ENCODE results near the gene SIPA1L3. TPM values are rescaled to one million over a fixed set of nuclear protein-coding genes. Genes with fewer than 3 reads are reported as not detected.

Gene SIPA1L3
- total RNA-seq, 2 experiments from 2014 or later = 8.9 to 9.8 TPM

DNA sequence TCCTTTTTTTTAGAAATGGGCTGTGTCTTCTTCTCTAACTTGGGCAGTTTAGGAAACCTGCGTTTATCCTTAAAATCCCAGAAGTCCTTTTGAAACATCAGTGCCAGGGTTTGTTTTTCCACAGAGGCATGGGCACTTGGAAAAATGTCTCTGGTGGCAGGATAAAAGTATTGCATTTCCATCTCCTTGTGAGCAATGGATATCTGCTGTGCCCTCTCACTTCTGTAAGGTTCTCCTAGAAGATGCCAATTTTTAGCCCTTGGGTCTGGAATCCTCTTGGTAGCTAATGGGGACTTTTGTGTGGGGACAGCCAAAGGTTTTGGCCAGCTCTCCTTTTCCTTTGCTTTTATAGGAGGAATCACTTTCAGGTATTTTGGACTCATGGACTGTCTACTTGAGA is 21.6 kb upstream of the SIPA1L3 start:
- CTCF ChIA-PET = interaction anchor here (0.9 kb wide), 1 partner anchor 17 kb away, joined by 3 read pairs; no protein-coding TSS in a partner anchor
- DNase-seq = no peak
- Mint-ChIP-seq H3K36me3 (ENCODE audit: low read depth) (no peaks in the 10 kb centered on the region), H3K4me3 (no peak overlapping the region), H3K27me3 (no peaks in the 10 kb centered on the region), H3K27ac (no peak overlapping the region), H3K9me3 (peaks cover 5% of the 10 kb centered on the region), H3K4me1 (ENCODE audit: low read depth) (no peaks in the 10 kb centered on the region)
- POLR2A ChIA-PET = no interaction called here
- ATAC-seq = no peak
- intact Hi-C loops (cut with micrococcal nuclease) = no loop called here
- TF ChIP-seq, protein P1, sequence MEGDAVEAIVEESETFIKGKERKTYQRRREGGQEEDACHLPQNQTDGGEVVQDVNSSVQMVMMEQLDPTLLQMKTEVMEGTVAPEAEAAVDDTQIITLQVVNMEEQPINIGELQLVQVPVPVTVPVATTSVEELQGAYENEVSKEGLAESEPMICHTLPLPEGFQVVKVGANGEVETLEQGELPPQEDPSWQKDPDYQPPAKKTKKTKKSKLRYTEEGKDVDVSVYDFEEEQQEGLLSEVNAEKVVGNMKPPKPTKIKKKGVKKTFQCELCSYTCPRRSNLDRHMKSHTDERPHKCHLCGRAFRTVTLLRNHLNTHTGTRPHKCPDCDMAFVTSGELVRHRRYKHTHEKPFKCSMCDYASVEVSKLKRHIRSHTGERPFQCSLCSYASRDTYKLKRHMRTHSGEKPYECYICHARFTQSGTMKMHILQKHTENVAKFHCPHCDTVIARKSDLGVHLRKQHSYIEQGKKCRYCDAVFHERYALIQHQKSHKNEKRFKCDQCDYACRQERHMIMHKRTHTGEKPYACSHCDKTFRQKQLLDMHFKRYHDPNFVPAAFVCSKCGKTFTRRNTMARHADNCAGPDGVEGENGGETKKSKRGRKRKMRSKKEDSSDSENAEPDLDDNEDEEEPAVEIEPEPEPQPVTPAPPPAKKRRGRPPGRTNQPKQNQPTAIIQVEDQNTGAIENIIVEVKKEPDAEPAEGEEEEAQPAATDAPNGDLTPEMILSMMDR (IDR thresholded peaks at IDR 0.05) = no peak

DNA sequence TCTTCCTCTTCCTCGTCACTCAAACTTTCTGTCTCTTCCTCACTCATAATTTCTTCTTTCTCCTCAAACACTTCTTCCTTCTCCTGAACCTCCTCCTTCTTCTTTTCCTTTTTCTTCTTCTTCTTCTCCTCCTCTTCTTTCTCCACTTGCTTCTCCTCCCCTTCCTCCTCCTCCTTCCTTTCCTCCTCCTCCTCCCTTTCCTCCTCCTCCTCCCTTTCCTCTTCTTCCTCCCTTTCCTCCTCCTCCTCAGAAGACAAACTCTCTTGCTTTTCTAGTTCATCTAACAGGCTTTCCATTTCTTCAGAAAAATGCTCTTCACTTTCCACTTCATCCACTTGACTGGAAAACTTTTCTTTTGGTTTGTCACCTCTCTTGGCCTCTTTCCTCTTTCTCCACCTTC is 20.4 kb upstream of the SIPA1L3 start:
- intact Hi-C loops (cut with micrococcal nuclease) = no loop called here
- Mint-ChIP-seq H3K36me3 (ENCODE audit: low read depth) (no peaks in the 10 kb centered on the region), H3K27me3 (peaks cover under 1% of the 10 kb centered on the region), H3K4me3 (no peak overlapping the region), H3K4me1 (ENCODE audit: low read depth) (no peaks in the 10 kb centered on the region), H3K27ac (no peak overlapping the region), H3K9me3 (peaks cover 5% of the 10 kb centered on the region)
- ATAC-seq = no peak
- TF ChIP-seq, protein P1 (IDR thresholded peaks at IDR 0.05) = no peak
- CTCF ChIA-PET = no interaction called here
- POLR2A ChIA-PET = no interaction called here
- no peak for DNase-seq

DNA sequence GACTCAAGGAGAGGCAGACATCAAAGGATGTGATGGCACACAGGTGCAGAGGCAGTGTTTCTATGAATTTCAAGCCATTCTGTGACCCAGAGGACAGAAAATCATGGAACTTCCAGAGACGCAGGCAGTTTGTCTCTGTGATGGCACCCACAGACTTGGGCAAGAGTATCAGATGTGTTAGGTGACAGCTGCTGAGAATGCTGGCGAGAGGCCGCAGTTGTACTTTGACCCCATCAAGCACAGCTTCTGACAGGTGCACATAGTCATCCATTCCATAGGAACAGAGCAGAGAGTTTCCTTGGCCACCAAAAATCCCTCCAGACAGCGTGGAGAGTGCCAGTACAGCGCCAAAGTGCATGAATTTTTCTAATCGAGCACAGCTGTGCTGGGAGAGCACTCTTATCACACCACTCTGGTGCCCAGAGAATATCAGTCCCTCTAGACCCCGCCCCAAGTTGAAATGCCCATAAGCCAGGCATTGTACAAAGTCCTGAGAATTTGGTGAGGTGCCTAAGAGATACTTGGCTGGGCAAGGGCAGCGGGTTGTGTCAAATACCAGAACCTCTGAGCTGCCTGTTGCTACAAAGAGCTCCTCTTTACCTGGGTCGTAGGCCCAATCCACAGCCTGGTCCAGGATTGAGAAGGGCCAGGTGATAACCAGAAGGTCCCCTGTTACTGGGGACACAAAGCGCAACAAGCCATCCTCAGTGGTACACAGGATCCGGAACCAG is 13.0 kb upstream of the SIPA1L3 start:
- DNase-seq = no peak
- ChIA-PET POLR2A (no interaction called here), CTCF (interaction anchor here (0.8 to 1.0 kb wide), 2 partner anchors 8 to 248 kb away, joined by 3 read pairs; no protein-coding TSS in a partner anchor)
- intact Hi-C loops (cut with micrococcal nuclease) = no loop called here
- TF ChIP-seq, protein P1 (IDR thresholded peaks at IDR 0.05) = no peak
- H3K36me3 Mint-ChIP-seq (ENCODE audit: low read depth) = no peaks in the 10 kb centered on the region
- H3K9me3 Mint-ChIP-seq = no peaks in the 10 kb centered on the region
- peaks cover 8% of the 10 kb centered on the region for H3K27me3 Mint-ChIP-seq
- H3K4me1 Mint-ChIP-seq (ENCODE audit: low read depth) = no peaks in the 10 kb centered on the region
- no peak for ATAC-seq
- H3K27ac Mint-ChIP-seq = no peak overlapping the region
- H3K4me3 Mint-ChIP-seq = no peak overlapping the region

DNA sequence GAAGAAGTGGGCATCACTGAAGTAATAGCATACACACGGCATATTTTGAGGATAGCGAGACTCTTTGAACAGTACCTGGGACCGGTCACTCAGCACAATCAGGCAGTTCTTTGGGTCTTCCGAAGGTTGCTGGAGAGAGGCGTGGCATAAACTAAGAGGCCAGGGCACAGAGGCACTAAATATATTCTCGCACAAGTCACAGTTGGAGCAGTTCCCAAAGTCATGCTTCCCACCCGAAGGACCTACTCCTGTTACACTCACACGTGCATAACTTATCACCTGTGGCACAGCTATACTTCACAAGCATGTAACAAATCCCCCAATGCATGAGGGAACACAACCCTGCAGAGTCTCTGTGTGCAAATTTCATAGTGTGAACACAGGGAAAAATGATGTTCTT is 10.8 kb upstream of the SIPA1L3 start:
- Mint-ChIP-seq H3K27ac (no peak overlapping the region), H3K4me1 (ENCODE audit: low read depth) (no peaks in the 10 kb centered on the region), H3K4me3 (no peak overlapping the region), H3K36me3 (ENCODE audit: low read depth) (no peaks in the 10 kb centered on the region), H3K9me3 (no peaks in the 10 kb centered on the region), H3K27me3 (peaks cover 8% of the 10 kb centered on the region)
- POLR2A ChIA-PET = no interaction called here
- ATAC-seq (no peak), DNase-seq (no peak)
- TF ChIP-seq, protein P1 (IDR thresholded peaks at IDR 0.05) = no peak
- intact Hi-C loops (cut with micrococcal nuclease) = no loop called here
- CTCF ChIA-PET = interaction anchor here (1.3 to 1.4 kb wide), 2 partner anchors 149 to 239 kb away, joined by 3 read pairs; no protein-coding TSS in a partner anchor

DNA sequence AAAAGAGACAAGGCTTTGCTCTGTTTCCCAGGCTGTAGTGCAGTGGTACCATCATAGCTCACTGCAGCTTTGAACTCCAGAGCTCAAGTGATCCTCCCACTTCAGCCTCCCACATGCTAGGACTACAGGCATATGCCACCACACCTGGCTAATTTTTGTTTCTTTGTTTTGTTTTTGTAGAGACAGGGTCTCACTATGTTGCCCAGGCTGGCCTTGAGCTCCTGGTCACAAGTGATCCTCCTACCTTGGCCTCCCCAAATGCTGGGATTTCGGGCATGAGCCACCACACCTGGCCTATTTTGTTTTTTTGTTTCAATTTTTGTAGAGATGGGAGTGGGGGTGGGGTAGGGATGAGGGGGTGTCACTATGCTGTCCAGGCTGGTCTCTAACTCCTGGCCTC is 7.6 kb upstream of the SIPA1L3 start:
- no peak for DNase-seq
- CTCF ChIA-PET = interaction anchor here (0.8 to 1.7 kb wide), 3 partner anchors 10 to 335 kb away, joined by 3 to 4 read pairs (median 4); no protein-coding TSS in a partner anchor
- no peak for ATAC-seq
- TF ChIP-seq, protein P1 (IDR thresholded peaks at IDR 0.05) = no peak
- H3K4me1 Mint-ChIP-seq (ENCODE audit: low read depth) = no peaks in the 10 kb centered on the region
- H3K36me3 Mint-ChIP-seq (ENCODE audit: low read depth) = no peaks in the 10 kb centered on the region
- no peaks in the 10 kb centered on the region for H3K9me3 Mint-ChIP-seq
- intact Hi-C loops (cut with micrococcal nuclease) = no loop called here
- POLR2A ChIA-PET = no interaction called here
- no peaks in the 10 kb centered on the region for H3K27me3 Mint-ChIP-seq
- no peak overlapping the region for H3K27ac Mint-ChIP-seq
- no peak overlapping the region for H3K4me3 Mint-ChIP-seq

All from activated CD8-positive, alpha-beta T cell treated with anti-CD3 and anti-CD28 coated beads for 36 hours (primary cell).